Measurements from ENCODE around the gene ZNF410. TPM values are rescaled to one million over a fixed set of nuclear protein-coding genes. Genes with fewer than 3 reads are reported as not detected.
"Not testable (repeated sequence)": the region's sequence is repeated elsewhere in the genome, so short reads cannot be mapped to it uniquely, and the experiment has no call there.

Gene ZNF410
- total RNA-seq, 1 donor from 2014 or later = 34.5 TPM

DNA sequence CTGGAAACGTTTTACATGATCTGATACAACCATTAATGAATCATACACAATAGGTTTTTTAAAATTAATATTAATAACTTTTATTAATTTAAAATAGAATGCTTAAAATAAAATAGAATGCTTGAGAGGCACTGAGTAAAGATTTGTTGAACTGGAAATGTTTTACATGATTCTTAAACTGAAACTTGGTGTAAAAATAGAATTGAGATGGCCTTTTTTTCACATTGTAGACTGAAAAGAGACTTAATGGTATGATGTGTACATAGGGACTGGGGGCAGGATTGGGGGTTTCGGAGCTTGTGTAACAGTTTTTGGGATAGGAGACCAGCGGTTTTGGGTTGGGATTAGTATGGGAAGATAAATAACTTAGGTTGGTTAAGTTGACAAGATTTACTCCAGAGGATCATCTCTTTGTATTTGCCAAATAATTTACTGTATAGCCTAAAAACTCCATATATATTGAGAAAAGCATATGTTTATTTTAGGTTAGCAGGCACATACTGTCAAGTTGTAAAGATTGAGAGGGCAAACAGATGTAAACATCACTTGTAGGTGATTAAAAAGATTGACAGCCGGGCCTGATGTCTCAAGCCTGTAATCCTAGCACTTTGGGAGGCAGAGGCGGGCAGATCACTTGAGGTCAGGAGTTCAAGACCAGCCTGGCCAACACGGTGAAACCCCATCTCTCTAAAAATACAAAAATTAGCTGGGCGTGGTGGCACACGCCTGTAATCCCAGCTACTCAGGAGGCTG lies 2.0 kb upstream of the ZNF410 start:
- no peak for DNase-seq (ENCODE audit: extremely low read depth, low read depth, low spot score)

DNA sequence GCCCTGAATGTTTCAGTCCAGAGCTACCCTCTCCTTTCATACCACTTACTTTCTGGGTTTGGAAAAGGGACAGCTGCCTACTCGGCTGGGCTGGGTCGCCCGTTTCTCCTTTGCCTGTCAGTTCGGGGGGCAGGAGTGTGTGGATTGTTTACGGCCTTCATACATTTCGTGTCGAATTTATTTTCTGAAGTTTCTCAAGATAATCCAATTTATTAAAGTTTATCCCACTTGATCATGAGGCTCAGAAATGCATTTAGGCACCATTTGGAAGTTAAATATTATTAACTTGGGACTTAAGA lies 608 bp downstream of the ZNF410 start:
- DNase-seq (ENCODE audit: extremely low read depth, low read depth, low spot score) = no peak

DNA sequence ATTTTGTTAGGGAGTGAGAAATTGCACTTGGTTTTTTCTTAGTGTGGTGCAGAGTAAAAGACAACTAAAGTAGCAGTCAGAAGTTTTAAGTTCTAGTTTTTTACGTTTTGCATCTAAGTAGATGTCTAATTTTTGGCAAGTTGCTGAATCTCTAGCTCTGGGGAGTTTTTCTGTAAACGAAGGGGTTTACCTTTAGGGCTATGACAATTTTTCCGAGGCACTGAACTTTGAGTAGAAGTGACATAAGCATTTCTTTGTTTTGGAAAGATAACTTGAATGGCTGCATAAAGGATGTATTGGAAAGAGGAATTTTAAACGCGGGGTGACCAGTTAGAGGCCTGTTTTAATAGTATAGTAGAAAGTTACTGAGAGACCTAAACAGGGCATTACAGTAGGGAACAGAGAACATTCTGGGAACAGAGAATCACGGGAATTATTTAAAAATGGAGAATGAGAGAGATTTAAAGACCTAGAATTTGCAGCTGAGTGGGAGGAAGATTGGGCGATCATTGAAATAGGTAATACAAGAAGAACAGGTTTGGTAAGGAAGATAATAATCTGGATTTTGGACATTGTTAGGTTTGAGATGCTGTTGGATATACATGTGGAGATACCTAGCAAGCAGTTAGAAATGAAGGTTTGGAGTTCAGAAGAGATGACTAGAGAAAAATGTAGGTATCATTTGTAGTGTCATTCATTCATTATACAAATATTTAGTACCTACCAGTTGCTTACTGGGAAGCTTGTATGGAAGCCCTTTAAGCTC lies 1.2 kb downstream of the ZNF410 start:
- no peak for DNase-seq (ENCODE audit: extremely low read depth, low read depth, low spot score)

DNA sequence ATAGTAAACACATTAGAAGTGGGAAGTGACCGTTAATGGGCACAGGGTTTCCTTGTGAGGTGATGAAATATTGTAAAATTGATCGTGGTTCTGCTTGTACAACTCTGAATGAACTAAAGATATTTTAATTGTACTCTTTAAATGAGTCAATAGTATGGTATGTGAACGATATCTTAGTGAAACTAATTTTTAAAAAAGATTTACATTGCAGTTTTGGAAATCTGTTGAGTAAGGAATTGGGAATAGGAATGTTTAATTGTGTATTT lies 1.7 kb downstream of the ZNF410 start:
- DNase-seq (ENCODE audit: extremely low read depth, low read depth, low spot score) = no peak

DNA sequence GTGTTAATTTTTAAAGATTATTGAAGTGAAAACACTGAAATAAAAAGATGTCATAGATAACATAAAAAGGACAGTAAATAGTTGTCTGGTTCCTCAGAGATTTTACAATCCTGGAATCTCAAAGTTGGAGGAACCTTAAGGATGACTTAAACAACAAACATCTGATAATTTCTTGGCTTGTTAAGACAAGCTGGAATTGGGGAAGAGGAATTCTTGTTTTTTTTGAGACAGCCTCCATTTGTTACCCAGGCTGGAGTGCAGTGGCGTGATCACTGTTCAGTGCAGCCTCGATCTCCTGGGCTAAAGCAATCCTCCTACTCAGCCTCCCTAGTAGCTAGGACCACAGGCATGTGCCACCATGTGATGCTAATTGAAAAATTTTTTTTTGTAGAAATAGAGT lies 2.3 kb downstream of the ZNF410 start:
- DNase-seq (ENCODE audit: extremely low read depth, low read depth, low spot score) = no peak

DNA sequence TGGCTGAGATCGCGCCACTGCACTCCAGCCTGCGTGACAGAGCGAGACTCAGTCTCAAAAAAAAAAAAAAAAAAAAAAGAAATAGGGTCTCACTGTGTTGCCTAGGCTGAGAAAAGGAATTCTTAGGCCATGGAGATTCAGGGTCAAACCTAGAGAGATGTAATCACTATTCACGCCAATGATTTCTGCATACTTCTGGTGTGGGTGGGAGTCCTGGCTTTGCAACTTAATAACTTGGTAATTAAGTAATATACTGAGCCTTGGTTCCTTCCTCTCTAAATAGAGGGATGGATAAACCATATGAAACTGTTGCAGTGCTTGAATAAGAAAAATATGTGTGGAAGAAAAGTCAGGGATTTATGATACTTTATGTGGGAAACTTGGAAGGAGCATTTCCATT lies 2.7 kb downstream of the ZNF410 start:
- DNase-seq (ENCODE audit: extremely low read depth, low read depth, low spot score) = no peak

DNA sequence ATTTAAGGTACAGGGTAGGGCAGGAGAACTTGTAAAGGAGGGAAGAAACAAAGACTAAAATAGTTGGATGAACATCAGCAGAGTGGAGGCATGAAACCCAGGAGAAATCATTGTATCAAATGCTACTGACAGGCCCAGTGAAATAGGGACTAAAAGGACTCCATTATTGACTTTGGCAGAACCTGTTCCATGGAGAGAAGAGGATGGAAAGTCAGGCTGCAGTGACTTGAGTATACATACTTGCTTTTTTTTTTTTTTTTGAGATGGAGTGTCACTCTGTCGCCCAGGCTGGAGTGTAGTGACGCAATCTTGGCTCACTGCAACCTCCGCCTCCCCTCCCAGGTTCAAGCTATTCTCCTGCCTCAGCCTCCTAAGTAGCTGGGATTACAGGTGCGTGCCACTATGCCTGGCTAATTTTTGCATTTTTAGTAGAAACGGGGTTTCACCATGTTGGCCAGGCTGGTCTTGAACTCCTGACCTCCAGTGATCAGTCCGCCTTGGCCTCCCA lies 7.6 kb downstream of the ZNF410 start:
- not testable (repeated sequence) for DNase-seq (ENCODE audit: extremely low read depth, low read depth, low spot score)

DNA sequence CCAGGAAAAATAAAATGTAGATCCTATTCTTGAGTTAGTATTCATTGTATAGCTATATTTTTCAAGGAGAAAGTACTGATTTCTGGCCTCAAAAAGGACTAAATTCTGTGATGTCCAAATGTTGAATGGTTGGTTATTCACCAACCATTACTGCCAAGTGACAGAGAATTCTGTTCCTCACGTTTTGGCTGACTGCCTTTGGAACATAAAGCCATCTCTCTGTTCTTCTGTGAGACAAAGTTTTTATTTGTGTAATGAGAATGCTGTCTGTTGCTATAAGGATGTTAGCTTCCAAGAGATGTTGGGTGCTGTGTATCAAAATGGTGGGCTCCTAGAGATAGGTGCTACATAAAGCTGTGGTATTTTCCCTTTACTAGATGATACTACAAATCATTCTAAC lies 9.3 kb downstream of the ZNF410 start:
- DNase-seq (ENCODE audit: extremely low read depth, low read depth, low spot score) = no peak

DNA sequence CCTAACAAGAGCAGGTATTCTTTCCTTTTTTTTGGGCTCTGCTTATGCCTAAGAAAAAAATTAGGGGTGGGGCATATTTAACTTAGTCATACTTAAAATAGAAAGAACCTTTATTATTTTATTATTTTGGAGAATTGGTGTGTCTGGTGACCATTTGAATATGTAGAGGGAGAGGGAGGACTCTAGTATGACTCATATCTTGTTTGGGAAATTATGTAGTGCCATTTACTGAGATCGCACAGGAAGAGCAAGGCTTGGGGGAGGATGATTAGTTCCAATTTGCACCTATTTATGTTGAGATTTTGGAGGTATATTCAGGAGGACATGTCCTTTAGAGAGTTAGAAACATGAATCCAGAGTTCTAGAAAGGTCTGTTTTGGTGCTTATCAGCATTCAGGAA lies 9.9 kb downstream of the ZNF410 start:
- DNase-seq (ENCODE audit: extremely low read depth, low read depth, low spot score) = no peak

DNA sequence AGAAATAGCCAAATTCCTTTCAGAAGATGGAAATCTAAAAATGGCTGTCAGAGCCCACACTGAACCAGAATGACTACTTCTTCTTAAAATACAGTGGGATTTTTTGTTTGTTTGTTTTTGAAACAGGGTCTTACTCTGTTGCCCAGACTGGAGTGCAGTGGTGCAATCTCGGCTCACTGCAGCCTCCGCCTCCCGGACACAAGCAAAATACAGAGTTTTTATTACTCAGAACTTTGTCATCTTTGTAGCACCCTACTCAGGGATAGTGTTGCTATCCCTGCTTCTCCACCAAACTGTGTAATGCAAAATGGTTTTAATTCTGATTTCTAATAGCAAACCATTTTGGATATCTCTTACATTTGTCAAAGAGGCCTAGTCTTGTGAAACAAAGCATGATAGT lies 16.4 kb downstream of the ZNF410 start:
- no peak for DNase-seq (ENCODE audit: extremely low read depth, low read depth, low spot score)

DNA sequence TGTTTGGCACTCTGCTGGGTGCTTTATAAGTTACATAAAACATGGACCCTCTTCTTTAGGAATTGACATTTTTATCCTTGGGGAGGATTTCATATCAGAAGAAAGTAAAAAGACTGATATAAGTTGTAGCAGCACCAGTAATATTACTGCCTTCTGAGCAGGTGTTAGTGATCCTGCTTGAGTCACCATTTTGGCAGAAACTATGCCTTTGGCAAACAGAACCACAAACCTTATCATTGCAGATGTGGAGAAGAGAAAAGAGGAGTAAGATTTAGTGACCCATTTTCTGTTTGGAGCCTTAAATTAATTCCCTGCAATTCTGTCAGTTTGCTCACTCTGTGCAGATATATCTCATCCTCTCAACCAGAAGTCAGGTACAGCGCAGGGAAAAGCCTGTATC lies 23.0 kb downstream of the ZNF410 start:
- DNase-seq (ENCODE audit: extremely low read depth, low read depth, low spot score) = no peak

DNA sequence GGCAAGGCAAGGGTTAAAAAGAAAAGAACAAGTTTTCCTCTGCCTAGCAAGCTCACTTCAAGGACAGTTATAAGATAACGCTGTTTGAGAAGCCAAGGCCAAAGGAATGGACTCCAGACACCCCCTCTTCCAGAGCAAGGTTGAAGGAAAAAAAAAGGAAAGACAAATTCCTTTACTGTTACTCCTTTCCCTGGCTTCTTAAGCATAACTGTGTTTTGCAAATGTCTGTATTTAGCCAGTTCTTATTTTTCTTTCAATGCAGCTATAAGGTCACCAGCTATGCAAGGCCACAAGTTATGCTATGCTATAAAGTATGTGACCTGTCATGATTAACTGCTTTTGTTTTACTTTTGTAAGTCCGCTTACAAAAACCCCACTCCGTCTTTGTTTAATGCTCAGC lies 26.6 kb downstream of the ZNF410 start:
- DNase-seq (ENCODE audit: extremely low read depth, low read depth, low spot score) = no peak

DNA sequence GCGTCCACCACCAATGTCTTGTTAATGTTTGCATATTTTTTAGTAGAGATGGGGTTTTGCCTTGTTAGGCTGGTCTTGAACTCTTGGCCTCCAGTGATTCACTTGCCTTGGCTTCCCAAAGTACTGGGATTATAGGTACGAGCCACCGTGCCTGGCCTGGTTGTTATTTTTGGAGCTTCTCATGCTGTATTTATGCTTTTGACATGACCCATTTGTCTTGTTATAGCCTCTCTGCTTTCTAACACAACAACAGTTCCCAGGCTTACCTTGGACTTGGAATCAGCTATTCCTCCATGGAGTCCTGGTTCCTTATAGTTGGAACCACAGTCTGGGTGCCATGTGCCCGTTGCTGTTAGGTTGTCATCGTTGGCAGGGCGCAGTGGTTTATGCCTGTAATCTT lies 29.7 kb downstream of the ZNF410 start:
- no peak for DNase-seq (ENCODE audit: extremely low read depth, low read depth, low spot score)

DNA sequence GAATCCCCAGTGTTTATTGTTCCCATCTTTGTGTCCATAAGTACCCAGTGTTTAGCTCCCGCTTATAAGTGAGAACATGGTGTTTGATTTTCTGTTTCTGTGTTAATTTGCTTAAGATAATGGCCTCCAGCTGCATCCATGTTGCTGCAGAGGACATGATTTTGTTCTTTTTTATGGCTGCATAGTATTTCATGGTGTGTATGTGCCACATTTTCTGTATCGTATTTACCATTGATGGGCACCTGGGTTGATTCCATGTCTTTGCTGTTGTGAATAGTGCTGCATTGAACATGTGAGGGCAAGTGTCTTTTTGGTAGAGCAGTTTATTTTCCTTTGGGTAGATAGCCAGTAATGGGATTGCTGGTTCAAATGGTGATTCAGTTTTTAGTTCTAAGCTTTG lies 32.8 kb downstream of the ZNF410 start:
- not testable (repeated sequence) for DNase-seq (ENCODE audit: extremely low read depth, low read depth, low spot score)

DNA sequence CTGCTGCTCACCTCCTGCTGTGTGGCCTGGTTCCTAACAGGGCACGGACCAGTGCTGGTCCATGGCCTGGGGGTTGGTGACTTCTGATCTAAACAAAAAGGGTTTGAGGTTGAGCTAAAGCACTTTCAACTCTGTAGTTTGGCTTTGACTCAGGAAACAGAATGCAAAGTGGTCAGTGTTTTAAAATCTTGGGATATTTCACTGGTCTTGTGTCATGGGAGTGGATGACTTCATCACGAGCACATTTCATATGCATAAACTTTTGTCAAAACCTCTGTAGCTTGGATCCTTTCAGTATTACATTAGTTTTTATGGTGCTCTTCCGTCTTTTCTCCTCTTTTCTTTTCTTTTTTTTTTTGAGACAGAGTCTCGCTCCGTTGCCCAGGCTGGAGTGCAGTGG lies 37.7 kb downstream of the ZNF410 start:
- no peak for DNase-seq (ENCODE audit: extremely low read depth, low read depth, low spot score)

DNA sequence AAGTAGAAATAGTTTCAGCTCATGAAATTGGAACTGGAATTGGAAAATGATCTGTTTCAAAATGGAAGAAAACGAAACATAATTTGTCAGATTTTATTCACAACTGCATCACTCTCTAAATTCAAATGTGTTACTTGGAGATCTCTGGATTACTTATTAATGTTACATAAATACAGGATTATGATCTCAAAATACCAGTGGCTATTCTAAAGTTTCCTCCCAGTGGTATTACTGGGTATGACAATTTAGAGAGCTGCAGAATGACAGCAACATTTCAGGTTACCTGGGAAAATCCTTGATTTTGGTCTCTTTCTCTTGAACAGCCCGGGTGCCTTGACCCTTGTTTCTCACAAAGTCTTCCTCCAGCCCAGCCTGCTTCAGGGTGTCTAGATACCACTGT lies 49.0 kb downstream of the ZNF410 start:
- no peak for DNase-seq (ENCODE audit: extremely low read depth, low read depth, low spot score)

DNA sequence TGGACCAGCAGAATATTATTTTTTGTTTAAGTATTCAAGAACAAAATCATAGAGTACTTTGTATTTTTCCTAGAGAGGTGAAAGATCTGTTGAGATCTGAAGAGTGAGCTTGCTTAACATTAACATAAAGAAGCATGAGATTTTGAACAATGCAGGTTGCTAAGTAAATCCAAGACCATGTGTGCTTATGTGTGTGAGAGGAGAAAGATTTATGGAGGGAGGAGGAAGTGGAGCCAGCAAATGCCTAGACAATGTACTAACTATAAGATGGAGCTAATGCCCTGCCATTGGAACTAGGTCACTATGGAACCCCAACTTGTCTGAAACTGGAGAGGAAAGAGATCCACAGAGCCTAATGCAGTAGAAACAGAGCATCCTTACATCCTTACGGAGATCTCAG lies 49.9 kb downstream of the ZNF410 start:
- no peak for DNase-seq (ENCODE audit: extremely low read depth, low read depth, low spot score)

DNA sequence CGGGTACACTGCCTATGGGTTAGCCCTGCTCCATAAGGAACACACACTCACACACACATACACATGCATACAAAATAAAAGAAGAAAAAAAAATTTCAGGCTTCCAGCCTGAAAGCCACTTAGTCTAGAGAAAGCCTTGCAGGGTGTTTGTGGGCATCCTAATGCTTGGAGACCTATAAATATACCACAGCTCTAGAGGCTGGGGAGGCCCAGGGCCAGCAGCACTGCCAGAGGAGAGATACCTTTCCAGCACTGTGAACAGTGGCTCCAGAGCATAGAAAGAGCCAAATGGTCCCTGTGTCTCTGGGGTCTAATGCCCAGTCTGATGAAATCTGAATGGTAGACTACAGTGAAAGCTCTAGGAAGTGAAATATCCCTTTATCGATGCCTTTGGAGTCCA lies 50.4 kb downstream of the ZNF410 start:
- no peak for DNase-seq (ENCODE audit: extremely low read depth, low read depth, low spot score)

DNA sequence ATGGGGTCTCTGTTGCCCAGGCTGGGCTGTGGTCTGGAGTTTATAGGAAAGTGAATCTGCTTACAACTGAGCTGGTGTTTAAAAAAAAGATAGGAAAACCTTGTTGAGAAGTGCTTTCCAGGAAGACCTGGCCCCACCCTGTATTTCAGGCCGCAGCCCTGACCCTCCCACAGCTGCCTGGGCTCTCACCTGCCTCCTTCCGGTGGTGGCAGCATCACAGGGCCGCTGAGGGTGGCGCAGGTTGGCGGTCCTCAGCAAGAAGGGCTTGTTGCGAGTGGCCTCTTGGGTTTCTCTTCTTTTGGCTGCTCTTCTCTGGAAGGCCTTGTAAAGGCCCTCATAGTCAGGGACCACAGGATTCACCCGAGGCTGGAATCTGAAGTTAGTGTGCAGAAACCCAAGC lies 55.5 kb downstream of the ZNF410 start:
- DNase-seq (ENCODE audit: extremely low read depth, low read depth, low spot score) = no peak

DNA sequence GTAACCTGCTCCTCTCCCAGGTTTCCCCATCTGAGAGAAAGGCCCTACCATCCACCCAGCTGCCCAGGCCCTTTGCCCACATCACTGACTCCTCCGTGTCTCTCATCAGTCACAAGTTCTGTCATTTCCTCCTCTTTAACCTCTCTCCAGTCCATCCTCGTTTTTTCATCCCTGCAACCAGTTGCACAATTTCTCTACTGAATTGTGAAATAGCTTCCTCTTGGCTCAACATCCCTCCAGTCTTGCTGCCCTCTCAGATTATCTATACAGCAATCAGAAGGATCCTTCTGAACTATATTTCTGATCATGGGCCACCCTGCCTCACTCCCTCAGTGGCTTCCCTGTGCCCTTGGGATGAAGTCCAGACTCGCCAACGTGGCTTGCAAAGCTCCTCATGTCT lies 56.4 kb downstream of the ZNF410 start:
- no peak for DNase-seq (ENCODE audit: extremely low read depth, low read depth, low spot score)

DNA sequence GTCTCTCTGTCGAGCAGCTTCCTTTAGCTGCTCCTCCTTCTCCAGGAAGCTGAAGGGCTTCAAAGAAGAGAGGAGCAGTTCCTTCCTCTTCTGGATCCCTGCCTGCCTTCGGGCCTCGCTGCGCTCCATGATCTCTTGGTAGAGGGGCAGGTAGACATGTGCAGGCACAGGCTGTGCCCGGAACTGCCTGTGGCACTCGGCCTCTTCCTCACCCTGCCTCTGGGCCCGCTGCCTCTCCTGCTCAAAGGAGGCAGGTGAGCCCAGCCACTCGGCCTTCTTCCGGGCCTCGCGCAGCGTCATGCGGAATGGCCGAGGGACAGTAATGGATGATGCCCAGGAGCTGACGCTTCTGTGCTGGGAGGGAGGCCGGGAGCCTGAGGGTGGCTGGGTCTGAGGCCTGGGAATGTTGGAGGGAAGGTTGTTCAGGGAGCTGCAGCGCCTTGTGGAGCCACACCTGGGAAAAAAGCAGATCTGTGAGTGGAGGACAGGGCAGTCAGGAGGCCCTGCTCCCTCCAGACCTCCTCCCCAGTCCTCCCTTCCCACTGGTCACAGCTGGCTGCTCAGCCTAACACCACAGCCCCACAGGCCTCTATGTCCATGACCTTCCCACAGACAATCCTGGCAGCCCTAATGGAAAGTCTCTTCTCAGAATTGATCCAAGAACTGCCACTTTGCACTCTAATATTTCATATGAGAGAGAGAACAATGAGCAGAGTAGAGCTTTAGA lies 57.9 kb downstream of the ZNF410 start:
- DNase-seq (ENCODE audit: extremely low read depth, low read depth, low spot score) = no peak

DNA sequence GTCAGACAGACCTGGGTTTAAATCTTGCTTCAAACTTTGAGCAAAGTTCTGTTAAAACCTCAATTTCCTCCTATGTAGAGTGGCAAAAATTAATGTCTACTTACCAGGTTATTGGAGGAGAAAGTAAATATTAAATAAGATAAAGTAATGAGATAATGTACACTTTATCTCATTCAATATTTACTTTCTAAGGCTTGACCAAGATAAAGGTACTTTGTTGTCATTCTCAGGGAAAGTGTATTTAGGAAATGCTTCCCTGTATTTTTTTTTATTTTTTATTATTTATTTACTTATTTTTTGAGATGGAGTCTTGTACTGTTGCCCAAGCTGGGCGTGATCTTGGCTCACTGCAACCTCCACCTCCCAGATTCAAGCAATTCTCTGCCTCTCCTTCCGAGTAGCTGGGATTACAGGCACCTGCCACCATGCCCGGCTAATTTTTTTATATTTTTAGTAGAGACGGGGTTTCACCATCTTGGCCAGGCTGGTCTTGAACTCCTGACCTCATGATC lies 58.6 kb downstream of the ZNF410 start:
- DNase-seq (ENCODE audit: extremely low read depth, low read depth, low spot score) = no peak

All from glomerular endothelial cell (primary cell).